Measurements from ENCODE around the gene ZNF432. TPM values are rescaled to one million over a fixed set of nuclear protein-coding genes. Genes with fewer than 3 reads are reported as not detected.

The ZNF432 gene
- total RNA-seq, 3 donors from 2014 or later, result 12.0 to 19.3 (median 13.4) TPM

- no peak for DNase-seq (ENCODE audit: low spot score in 2 of 2)
- intact Hi-C loops (cut with DNase I; ENCODE audit: low total_unique reads), result no loop called here
- Histone ChIP-seq H3K36me3 (peaks cover 37% of the 10 kb centered on the region), H3K9me3 (peaks cover 90 to 94% of the 10 kb centered on the region in 2 donors), H3K4me1 (peaks cover 0 to 1% of the 10 kb centered on the region in 2 donors), H3K4me3 (peak overlapping the region in 1 of 3 donors; percentile 15), H3K27me3 (no peaks in the 10 kb centered on the region), H3K27ac (no peak overlapping the region)
- TF ChIP-seq POLR2A (IDR thresholded peaks at IDR 0.05) (no peak), CTCF (IDR thresholded peaks at IDR 0.05) (no peak), POLR2AphosphoS5 (IDR thresholded peaks at IDR 0.05) (no peak)
Measured at GRCh38 chr19:52022193-52022592, 26.4 kb downstream of the ZNF432 start.

- intact Hi-C loops (cut with DNase I; ENCODE audit: low total_unique reads), result no loop called here
- H3K27me3 ChIP-seq, result no peaks in the 10 kb centered on the region
- no peak for DNase-seq (ENCODE audit: low spot score in 2 of 2)
- peaks cover 94 to 99% of the 10 kb centered on the region in 2 donors for H3K9me3 ChIP-seq
- H3K4me1 ChIP-seq, result no peaks in the 10 kb centered on the region
- peak overlapping the region in 1 of 3 donors; percentile 26 for H3K4me3 ChIP-seq
- no peak overlapping the region for H3K27ac ChIP-seq
- peaks cover 47% of the 10 kb centered on the region for H3K36me3 ChIP-seq
- TF ChIP-seq POLR2A (IDR thresholded peaks at IDR 0.05) (no peak), POLR2AphosphoS5 (IDR thresholded peaks at IDR 0.05) (no peak), CTCF (IDR thresholded peaks at IDR 0.05) (no peak)
Measured at GRCh38 chr19:52020506-52020905, 28.1 kb downstream of the ZNF432 start.

GRCh38 chr19:52010674-52011073 lies 38.0 kb downstream of the ZNF432 start:
- intact Hi-C loops (cut with DNase I; ENCODE audit: low total_unique reads), result no loop called here
- no peak for DNase-seq (ENCODE audit: low spot score in 2 of 2)
- Histone ChIP-seq H3K27ac (no peak overlapping the region), H3K4me1 (no peaks in the 10 kb centered on the region), H3K36me3 (no peaks in the 10 kb centered on the region), H3K9me3 (peaks cover 33 to 35% of the 10 kb centered on the region in 2 donors), H3K4me3 (no peak overlapping the region), H3K27me3 (no peaks in the 10 kb centered on the region)
- TF ChIP-seq POLR2AphosphoS5 (IDR thresholded peaks at IDR 0.05), result no peak
- TF ChIP-seq POLR2A (IDR thresholded peaks at IDR 0.05), result no peak
- no peak for TF ChIP-seq CTCF (IDR thresholded peaks at IDR 0.05)

GRCh38 chr19:52007806-52008557 lies 40.7 kb downstream of the ZNF432 start, which contains the start of gene ZNF615:
TSS of gene ZNF615 (minus strand) at chr19:52008211. CDS start at chr19:52003711, 4,500 bp downstream.
- Histone ChIP-seq H3K27me3 (no peaks in the 10 kb centered on the region), H3K4me1 (no peaks in the 10 kb centered on the region), H3K36me3 (peaks cover 10% of the 10 kb centered on the region), H3K4me3 (peak within 1 kb of the TSS; percentile 76 to 83 (median 79)), H3K27ac (peak within 1 kb of the TSS; percentile 83 to 93), H3K9me3 (peaks cover 37 to 40% of the 10 kb centered on the region in 2 donors)
- DNase-seq (ENCODE audit: low spot score in 2 of 2), result peak; percentile 84 to 88
- intact Hi-C loops (cut with DNase I; ENCODE audit: low total_unique reads), result no loop called here
- TF ChIP-seq POLR2AphosphoS5 (IDR thresholded peaks at IDR 0.05) (peak; percentile 40 to 78 (median 76)), CTCF (IDR thresholded peaks at IDR 0.05) (no peak), POLR2A (IDR thresholded peaks at IDR 0.05) (no peak)

GRCh38 chr19:52007451-52007805 lies 41.2 kb downstream of the ZNF432 start:
- Histone ChIP-seq H3K4me3 (peak overlapping the region; percentile 76 to 83 (median 79)), H3K9me3 (peaks cover 37 to 40% of the 10 kb centered on the region in 2 donors), H3K27ac (peak overlapping the region; percentile 83 to 93), H3K27me3 (no peaks in the 10 kb centered on the region), H3K36me3 (peaks cover 10% of the 10 kb centered on the region), H3K4me1 (no peaks in the 10 kb centered on the region)
- intact Hi-C loops (cut with DNase I; ENCODE audit: low total_unique reads), result no loop called here
- TF ChIP-seq CTCF (IDR thresholded peaks at IDR 0.05), result no peak
- no peak for TF ChIP-seq POLR2A (IDR thresholded peaks at IDR 0.05)
- no peak for TF ChIP-seq POLR2AphosphoS5 (IDR thresholded peaks at IDR 0.05)
- no peak for DNase-seq (ENCODE audit: low spot score in 2 of 2)
